H1 (cell line): ENCODE measurements around the gene ABI1. TPM values are rescaled to one million over a fixed set of nuclear protein-coding genes. Genes with fewer than 3 reads are reported as not detected.

Experiments used
- SP1 ChIP-seq: IDR thresholded peaks from 2 replicates; pipeline ENCODE4 v1.6.1; 2011; ENCODE audit warnings: low read depth, low read length
- polyA plus RNA-seq, 7 experiments: library from polyadenylated mRNA; depleted of rRNA in 3 of 7; stranded (reverse) in 5 of 7; unstranded in 2 of 7; fragments of >200 nt in 5 of 7; fragments of 200-250 nt in 2 of 7; gene quantifications; 1 replicate in 5 of 7; 2 replicates in 1 of 7; 4 replicates in 1 of 7; pipeline versions ENCODE4 v1.2.1 to v1.2.3, GENCODE V29; 2011 to 2013; ENCODE audit warnings: missing spikeins in 2 of 7, mixed read lengths in 2 of 7
- total RNA-seq: library from RNA; stranded (reverse); fragmentation: NEBNext Ultra II Directional; extraction: Animal tissue kit (Norgen Biotek cat#: 25700); gene quantifications from 2 replicates; pipeline ENCODE4 v1.2.1, GENCODE V29; 2021

ABI1 gene
- total and polyA plus RNA-seq, 2 of the 8 experiments (the other 6 are each of a cell fraction or from before 2014, with no cell fraction given) = 35.4 to 37.0 TPM

- TF ChIP-seq SP1 = no peak
Measured at GRCh38 chr10:26802527-26802926, 58.2 kb downstream of the ABI1 start (continued).
